Coronary artery (tissue), 2 donors: Measurements from ENCODE around the gene SP100.
A peak's percentile ranks its signal among the peaks of the same experiment; 100 is the strongest.
"Not testable (repeated sequence)": the region's sequence is repeated elsewhere in the genome, so short reads cannot be mapped to it uniquely, and the experiment has no call there.

Experiments
- DNase-seq: peaks from one replicate; pipeline ENCODE4 v3.0.0-alpha.2; 2017; ENCODE audit warnings: low spot score
- H3K27ac ChIP-seq, 2 donors: fragments of 200-600 bp; sonication (generic); one replicate each; pipeline ENCODE4 v1.5.1; 2016 to 2019
- H3K4me3 ChIP-seq: fragments of 200-600 bp; sonication (generic); 2 replicates; pipeline ENCODE4 v1.5.1; 2016; ENCODE audit warnings: mild to moderate bottlenecking, moderate library complexity
- TF ChIP-seq, protein P1 (sequence below): fragments of 200-600 bp; sonication (generic); IDR thresholded peaks from one replicate; pipeline ENCODE4 v1.5.1; 2019; ENCODE audit warnings: antibody characterized with exemption

SP100 gene

DNA sequence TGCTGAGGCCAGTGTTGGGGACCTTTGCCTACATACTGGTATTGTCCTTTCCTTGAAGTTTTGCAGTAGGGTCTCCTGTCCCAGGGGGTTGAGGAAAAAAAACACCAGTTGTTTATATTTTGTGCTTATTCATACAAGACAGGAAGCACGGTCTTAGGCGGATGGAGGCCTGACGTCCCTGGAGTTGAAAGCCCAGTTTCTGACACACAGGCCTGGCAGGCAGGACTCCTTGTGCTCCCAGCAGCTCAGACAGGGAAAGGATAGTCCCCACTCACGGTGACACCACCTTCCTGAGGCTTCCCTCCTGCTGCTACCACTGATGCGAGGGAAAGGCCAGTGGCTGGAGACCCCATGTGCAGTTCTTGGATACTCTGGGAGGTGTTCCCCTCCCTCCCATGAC lies 15.5 kb upstream of the SP100 start:
- no peak for DNase-seq
- TF ChIP-seq, protein P1, sequence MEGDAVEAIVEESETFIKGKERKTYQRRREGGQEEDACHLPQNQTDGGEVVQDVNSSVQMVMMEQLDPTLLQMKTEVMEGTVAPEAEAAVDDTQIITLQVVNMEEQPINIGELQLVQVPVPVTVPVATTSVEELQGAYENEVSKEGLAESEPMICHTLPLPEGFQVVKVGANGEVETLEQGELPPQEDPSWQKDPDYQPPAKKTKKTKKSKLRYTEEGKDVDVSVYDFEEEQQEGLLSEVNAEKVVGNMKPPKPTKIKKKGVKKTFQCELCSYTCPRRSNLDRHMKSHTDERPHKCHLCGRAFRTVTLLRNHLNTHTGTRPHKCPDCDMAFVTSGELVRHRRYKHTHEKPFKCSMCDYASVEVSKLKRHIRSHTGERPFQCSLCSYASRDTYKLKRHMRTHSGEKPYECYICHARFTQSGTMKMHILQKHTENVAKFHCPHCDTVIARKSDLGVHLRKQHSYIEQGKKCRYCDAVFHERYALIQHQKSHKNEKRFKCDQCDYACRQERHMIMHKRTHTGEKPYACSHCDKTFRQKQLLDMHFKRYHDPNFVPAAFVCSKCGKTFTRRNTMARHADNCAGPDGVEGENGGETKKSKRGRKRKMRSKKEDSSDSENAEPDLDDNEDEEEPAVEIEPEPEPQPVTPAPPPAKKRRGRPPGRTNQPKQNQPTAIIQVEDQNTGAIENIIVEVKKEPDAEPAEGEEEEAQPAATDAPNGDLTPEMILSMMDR, result no peak

DNA sequence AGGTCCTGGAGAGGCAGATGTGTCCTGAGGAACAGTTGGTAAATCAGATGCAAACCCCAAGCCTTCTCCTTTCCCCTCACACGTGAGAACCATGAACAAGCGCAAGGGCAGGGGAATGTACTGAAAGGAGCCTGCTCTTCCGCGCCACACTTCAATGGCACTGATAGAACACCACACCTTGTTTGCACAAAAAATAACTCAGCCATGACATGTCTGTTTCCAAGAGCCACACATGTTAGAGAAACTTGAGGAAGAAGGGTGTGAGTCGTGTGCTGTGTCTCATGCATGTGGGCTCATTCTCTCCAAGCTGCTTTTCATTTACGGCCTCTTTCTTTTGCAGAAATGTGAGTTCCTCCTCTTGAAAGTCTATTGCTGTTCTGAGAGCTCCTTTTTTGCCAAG lies 15.0 kb upstream of the SP100 start:
- not testable (repeated sequence) for H3K27ac ChIP-seq, H3K4me3 ChIP-seq, DNase-seq

More for the DNA sequence above, 15.5 kb upstream of the SP100 start:
- Histone ChIP-seq H3K4me3 (no peak overlapping the region), H3K27ac (no peak overlapping the region)

DNA sequence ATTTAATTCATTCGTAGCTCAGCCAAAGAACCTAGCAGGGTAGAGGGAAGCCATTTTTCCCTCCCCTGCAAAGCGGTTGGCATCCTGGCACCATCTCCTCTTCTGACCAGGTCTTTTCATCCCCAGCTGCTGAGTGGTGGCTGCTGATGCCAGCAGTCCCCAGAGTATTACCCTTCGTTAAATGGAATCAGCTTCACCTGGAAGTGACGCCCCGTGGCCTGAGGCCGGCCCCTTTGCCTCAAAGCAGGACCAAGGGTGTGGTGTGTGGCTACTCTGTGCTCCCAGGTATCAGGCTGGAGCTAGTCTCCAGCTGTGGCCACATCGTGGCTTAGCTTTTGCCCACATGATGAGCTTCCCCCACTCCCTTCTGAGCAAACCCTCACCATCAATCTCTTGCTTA lies 12.3 kb upstream of the SP100 start:
- TF ChIP-seq, protein P1, result no peak

DNA sequence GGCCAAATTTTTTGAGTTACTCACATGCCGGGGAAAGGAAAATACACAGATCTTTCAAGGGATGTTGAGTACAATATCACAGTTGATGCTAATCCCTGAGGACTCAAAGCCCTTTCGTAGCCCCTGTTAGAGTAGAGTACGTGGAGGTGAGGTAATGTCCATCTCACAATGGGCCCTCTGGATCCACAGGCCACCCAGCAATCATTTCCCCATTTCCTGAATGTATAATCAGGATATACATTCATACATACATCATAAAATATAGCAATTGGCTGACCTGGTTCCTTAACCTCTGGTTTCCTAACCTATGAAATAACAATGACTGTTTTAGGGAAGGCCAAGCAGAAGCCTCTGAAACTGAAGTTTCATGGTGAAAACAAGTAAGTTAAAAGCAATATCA lies 10.2 kb upstream of the SP100 start:
- Histone ChIP-seq H3K4me3 (no peak overlapping the region), H3K27ac (no peak overlapping the region)
- DNase-seq, result no peak
- TF ChIP-seq, protein P1, result no peak

More for the DNA sequence above, 12.3 kb upstream of the SP100 start:
- Histone ChIP-seq H3K27ac (no peak overlapping the region), H3K4me3 (no peak overlapping the region)
- DNase-seq, result no peak

DNA sequence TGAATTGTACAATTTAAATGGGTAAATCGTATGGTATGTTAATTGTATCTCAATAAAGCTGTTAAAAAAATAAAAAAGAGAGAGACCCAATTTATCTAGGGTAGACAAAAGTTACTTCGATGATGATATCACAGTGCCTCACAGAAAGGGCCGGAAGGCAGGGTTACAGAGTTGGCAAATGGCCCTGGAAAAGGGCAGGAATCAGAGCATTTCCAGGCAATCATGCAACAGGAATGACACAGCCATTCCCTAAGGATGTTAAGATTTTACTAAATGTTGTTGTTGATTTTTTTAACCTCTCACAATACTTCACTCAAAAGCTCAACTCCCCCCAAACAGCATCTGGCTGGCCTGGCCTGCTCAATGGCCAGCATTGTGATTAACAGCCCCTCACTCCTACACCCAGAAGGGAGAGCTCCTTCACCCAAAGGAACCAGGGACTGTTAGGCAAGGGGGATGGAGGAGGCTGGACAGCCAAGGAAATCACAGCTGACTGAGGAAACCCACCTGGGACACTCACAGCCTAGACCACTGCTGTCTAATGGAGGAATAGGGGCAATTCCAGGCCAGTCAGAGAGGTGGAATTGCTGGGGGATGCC lies 7.7 kb upstream of the SP100 start:
- Histone ChIP-seq H3K27ac (peak overlapping the region; percentile 3 to 84), H3K4me3 (peak overlapping the region; percentile 2)
- no peak for DNase-seq
- TF ChIP-seq, protein P1, result no peak

DNA sequence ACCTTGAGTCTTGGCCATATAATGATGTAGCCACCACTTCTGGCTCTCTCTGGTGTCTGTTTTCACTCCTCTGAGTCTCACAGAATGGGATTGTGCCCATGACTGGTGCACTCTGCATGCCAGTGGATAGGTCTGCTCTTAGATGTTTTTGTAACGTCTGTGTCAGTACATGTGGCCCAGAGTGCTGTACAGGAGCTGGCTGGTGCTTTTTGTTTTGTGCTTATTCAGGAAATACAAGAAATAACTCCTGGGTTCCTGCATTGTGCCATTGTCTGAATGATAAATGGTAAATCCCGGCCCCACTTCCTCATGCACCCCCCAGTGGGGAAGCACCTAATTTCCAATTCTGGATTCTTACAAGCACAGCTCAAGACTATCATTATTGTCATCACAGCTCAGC lies 6.7 kb upstream of the SP100 start:
- peak overlapping the region in 1 of 2 donors; percentile 84 for H3K27ac ChIP-seq
- not testable (repeated sequence) for DNase-seq, H3K4me3 ChIP-seq

DNA sequence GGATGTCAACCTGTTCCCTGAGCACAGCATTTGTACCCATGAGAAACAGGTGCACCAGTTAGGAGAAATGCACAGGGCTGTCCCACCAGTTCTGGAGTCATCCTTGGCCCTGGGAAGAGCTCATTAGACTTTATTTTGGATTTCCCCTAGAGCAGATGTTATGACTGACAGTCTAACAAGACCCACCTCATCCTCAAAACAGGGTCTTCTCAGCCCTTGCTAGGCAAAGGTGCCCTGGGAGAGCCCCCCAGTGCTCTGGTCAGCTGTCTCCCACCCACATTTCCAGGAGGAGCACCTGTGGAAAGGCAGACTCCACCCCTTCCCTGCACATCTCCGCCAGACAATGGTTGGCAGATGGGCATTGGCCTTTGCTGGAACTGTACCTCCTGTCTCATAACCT lies 5.7 kb upstream of the SP100 start:
- no peak for DNase-seq
- H3K4me3 ChIP-seq, result no peak overlapping the region
- TF ChIP-seq, protein P1, result no peak
- H3K27ac ChIP-seq, result no peak overlapping the region

DNA sequence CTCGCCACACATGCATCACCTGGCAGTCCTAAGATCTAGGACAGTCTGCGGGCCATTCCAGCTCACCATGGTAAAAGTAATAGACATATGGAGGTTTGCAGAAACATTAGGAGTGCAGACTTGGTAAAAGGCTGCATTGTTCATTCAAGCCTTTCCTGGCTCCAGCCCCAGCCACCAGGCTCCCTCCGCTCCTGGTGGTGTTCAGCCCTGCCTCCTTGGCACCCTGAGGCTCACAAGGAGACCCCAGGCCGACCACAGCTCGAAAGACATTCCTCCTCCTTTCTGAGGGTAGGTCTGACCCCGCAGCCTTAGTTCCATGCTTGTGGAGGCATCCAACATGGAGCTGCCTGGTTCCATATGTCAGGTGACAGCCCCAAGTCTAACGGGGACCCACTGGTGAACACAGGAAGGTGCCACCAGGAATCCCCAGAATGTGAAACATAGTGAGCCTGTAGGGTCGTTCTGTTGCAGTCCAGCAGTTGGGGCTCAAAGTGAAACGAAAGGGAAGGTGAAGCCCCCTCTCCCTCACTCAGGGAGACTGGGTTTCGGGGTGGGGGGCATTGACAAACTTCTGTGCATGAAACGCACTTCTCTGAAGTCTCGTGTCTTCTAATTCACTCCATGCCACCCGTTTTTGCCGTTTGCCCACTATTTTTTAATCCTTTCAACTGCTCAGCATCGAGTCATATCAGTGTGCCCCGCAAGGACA lies 5.0 kb upstream of the SP100 start:
- Histone ChIP-seq H3K27ac (peak overlapping the region; percentile 81 to 98), H3K4me3 (peak overlapping the region; percentile 93)
- TF ChIP-seq, protein P1, result no peak
- DNase-seq, result no peak
